ENCODE results near the gene SNX25.

DNA sequence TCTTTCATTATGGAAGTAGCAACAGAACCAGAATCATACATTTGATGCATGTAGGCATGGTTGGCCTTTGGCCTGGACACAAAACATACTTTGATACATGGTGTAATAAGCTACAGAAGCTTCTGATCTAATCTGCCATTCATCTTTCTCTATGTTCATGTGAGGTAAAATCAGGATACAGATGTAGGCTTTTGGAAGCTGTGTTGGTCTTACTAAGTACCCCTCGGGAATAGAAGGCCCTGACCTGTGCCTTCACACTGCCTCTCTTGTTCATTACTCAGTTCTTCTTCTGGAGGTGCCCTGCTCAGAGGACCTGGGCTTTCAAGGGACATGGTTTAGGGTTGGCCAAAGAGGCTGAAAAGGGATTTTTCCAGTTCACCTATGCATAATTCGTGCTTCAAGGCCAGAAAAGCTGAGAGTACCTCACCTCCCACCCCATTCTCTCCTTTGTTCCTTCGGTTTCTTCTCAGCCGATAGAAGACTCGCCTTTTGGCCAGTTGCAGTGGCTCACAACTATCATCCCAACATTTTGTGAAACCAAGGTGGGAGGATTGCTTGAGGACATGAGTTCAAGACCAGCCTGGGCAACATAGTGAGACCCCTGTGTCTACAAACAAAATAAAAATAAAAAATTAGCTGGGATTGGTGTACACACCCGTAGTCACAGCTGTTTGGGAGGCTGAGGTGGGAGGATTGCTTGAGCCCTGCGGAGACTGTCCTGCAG, 25.9 kb downstream of the SNX25 start:
- TF ChIP-seq POLR2AphosphoS5 (IDR thresholded peaks at IDR 0.05; ENCODE audit: low read depth, low read length) = no peak
- no peak for TF ChIP-seq TAF1 (IDR thresholded peaks at IDR 0.05; ENCODE audit: borderline replicate concordance, insufficient read depth, low read length)
- TF ChIP-seq, protein P1, sequence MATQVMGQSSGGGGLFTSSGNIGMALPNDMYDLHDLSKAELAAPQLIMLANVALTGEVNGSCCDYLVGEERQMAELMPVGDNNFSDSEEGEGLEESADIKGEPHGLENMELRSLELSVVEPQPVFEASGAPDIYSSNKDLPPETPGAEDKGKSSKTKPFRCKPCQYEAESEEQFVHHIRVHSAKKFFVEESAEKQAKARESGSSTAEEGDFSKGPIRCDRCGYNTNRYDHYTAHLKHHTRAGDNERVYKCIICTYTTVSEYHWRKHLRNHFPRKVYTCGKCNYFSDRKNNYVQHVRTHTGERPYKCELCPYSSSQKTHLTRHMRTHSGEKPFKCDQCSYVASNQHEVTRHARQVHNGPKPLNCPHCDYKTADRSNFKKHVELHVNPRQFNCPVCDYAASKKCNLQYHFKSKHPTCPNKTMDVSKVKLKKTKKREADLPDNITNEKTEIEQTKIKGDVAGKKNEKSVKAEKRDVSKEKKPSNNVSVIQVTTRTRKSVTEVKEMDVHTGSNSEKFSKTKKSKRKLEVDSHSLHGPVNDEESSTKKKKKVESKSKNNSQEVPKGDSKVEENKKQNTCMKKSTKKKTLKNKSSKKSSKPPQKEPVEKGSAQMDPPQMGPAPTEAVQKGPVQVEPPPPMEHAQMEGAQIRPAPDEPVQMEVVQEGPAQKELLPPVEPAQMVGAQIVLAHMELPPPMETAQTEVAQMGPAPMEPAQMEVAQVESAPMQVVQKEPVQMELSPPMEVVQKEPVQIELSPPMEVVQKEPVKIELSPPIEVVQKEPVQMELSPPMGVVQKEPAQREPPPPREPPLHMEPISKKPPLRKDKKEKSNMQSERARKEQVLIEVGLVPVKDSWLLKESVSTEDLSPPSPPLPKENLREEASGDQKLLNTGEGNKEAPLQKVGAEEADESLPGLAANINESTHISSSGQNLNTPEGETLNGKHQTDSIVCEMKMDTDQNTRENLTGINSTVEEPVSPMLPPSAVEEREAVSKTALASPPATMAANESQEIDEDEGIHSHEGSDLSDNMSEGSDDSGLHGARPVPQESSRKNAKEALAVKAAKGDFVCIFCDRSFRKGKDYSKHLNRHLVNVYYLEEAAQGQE (IDR thresholded peaks at IDR 0.05; ENCODE audit: insufficient read depth in 1 of 2, low read depth in 2 of 2, low read length in 2 of 2) = no peak
